HG03175 (cell line): ENCODE data around the gene CYP8B1.

ENCODE experiments used
- ATAC-seq: cut with Tn5 transposase; IDR thresholded peaks from one replicate; pipeline ENCODE4 v1.9.1; 2021; ENCODE audit warnings: mild to moderate bottlenecking, moderate library complexity; ENCODE audit not compliant: unreplicated experiment

CYP8B1 gene

DNA sequence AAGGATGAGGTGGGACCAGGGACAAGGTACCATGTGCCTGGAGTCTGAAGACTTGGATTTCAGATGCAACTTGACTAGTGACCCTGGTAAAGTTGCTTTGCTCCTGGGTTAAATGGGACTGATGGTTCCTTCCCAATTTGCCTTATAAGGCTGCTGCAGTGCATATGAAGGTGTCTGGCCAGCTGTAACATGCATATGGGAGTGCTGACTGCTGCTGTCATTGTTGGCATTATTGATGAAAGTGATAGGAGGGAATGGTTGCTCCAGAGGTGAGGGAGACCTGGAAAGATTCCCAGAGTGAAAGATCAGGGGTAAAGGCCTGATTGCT, 20.5 kb downstream of the CYP8B1 start:
- ATAC-seq = no peak

DNA sequence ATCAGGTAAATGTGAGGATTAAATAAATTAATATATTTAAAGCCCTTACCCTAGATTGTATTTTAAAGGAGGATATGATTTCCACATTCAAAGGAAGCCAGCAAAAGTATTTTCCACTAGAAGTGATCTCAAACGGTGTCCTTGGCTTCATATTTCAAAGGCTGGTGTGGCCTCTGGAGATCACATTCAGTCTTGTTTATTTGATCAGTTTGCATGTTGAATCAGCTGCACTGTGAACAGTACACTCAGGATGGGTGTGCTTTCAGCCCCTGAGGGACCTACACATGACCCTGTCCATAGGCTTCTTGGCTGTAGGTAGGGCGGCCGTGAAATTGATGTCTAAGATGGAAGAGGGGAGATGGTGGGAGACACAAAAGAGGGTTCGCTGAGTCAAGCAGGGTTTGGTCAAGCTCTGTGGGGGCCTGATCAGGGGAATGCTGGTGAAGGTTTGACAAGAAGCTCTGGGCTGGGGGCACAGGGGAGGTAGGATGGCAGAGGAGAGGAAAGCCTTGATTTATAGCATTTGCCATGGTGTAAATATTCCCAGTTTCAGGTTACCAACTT, 21.9 kb downstream of the CYP8B1 start:
- ATAC-seq = no peak

DNA sequence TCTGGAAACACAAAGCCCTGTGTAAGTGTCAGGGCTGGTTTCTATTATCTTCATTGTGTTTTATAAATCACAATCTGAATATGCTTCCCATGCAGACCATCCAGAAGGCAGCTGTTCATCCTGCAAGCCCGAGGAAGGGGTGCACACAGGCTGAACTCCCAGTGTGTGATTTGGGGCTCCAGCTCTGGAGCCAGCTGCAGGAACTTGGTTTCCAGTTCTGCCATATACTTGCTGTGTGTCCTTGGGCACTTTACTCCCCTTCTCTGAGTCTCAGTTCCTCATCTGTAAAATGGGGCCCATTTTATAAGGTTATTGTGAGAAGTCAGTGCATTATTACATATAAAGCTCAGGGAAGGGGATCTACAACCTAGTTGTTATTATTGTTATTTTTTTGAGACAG, 22.6 kb downstream of the CYP8B1 start:
- no peak for ATAC-seq

DNA sequence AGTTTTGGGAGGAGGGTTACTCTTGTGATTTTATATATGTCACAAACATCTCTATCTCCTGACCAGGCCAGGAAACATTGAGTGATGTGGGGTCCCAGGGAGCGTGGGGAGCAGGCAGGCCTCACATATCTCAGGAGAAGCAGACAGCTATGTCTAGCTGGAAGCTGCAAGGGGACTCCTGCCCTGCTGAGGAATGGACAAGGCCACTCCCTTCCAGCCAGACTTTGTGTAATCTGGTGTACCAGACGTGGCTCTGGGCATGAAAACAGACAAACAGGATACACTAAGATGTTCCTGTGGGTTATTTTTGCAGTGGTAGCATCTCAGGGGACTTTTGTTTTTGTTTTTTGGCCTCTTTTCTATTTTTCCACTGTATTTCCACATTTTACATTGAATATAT, 23.2 kb downstream of the CYP8B1 start:
- no peak for ATAC-seq

DNA sequence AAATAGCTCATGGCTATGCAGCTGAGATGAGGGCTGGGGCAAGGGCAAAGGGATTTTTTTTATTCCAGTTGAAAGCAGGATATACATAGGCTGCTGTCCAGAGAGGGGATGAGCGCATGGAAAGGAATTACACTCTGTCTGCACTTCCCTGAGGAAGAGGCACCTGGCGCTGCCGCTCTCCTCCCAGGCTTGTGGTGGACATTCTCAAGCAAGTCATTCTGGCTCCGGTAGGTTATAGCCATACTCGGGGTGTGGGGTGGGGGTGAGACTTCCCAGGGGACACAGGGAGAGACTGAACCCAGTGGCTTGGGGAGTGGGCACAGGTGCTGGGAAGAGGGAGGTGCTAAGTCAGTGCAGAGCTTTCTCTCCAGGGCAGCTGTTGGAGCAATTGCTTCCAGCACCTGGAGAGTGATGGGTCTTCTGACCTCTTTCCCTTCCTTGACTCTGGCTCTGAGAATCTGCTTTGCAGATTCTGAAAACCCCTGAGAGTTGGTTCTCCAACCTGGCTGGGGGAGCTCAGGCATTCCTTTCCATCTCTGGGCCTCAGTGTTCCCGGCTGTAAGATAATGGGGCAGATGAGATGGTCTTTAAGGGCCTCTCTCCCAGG, 24.3 kb downstream of the CYP8B1 start:
- ATAC-seq = no peak

DNA sequence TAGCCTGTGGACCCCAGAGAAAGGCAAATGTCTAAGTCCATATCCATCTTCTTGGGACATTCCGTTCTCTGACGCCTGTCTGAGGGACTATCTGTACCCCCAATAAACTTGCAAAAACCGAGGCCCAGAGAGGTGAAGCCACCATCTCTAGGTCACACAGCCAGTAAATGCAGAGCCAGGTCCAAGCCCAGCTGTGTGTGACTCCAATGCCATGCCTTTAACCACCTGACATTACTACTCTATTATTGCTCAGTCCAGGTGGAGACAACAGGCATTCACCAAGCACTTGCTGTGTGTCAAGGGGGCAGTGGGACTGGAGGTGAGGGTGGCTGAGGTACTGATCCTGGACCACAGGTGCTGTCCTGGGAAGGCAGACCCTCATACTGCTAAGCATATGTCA, 25.4 kb downstream of the CYP8B1 start:
- ATAC-seq = no peak

DNA sequence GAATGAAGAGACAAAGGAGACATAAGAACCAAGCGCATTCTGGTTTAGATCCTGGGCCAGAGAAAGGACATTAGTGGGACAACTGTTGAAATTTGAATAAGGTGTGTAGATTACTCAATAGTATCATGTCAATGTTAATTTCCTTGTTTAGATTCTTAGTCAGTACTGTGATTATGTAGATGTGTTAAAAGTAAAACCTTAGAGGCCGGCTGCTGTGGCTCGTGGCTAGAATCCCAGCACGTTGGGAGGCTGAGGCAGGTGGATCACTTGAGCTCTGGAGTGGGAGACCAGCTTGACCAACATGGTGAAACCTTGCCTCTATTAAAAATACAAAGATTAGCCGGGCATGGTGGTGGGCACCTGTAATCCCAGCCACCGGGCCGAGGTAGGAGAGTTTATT, 26.7 kb downstream of the CYP8B1 start:
- ATAC-seq = no peak

DNA sequence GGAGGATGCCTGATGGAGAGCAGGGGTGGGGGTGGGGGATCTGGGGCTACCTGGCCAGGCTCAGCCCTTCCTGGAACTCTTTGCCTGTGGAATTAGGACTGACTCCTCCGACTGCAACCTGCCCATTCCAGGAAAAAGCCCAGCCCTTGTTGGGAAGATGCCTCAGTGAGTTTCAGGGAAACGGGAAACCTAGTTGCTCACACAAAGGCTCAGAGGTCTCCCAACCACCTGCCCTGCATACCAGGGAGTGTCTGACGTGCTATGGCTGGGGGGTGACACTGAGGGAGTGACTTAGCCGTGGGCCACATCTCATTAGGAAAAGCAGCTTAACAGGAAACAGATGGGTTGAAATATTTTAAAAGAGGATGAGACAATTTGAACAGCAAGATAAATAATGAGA, 27.9 kb downstream of the CYP8B1 start:
- no peak for ATAC-seq

DNA sequence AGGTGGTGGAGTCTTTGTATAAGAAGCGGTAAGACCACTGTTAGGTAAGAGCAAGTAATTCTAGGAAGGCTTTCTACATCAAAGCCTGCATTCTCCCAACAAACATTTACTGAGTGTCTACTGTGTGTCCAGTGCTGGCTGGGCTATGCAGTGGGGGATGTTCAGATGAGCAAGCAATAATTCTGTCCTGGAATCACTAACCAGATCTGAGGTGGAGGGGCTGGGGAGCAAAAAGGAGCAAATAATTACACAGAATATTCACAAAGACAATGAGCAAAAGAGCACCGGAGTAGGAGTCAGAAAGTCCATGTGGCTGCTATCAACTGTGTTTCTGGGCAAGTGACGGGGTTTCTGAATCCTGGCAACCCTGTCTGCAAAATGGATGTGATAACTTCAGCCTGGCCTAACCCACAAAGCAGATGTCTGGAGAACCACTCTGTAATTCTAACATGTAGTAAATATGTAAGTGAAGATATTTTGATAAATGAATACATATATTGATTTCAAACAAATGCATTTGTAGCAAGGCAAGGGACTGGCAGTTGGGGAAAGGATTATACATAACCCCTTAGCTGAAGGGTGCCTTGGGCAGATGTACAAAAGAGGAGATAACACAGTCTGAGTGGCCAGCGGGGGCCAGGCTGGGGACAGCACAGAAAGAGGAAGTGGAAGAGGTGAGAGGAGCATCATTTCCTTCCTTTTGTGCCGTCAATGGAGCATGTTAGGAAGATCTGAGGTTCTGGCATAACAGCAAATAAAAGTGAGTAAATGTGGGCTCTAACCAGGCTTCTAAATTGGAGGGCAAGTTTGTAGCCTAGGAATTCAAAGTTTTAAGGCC, 28.8 kb downstream of the CYP8B1 start:
- ATAC-seq = peak; percentile 78

DNA sequence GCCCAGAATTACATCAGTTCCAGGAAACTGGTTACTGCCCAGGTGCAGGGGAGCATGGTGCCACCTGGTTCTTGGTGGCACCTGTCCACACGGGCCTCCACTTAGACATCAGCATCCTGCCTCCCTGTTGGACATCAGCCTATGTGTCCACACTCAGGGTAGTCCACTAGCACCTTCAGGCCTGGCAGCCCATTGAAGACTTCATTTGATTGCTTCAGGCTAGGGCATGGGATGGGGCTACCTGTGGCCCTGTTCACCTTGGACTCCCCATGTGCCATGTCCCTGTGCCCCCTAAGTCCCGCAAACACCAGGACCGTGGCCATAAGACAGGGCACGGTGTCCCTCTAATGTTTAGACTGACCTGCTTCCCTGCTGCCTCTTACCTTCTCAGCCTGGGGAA, 30.9 kb downstream of the CYP8B1 start:
- no peak for ATAC-seq

DNA sequence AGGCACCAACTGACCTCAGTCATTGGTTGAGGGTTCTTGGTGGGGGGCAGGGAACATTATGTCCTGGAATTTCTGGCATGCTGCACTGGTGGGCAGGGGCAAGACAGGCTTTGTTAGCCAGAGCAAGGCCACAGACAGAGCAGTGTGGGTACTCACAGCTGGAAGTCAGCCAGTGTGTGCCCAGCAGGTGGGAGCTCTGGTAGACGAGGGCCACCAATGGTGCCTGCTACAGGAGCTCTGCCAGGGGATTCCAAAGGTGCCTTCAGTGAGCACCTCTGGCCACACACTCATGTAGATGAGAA, 31.3 kb downstream of the CYP8B1 start:
- no peak for ATAC-seq

DNA sequence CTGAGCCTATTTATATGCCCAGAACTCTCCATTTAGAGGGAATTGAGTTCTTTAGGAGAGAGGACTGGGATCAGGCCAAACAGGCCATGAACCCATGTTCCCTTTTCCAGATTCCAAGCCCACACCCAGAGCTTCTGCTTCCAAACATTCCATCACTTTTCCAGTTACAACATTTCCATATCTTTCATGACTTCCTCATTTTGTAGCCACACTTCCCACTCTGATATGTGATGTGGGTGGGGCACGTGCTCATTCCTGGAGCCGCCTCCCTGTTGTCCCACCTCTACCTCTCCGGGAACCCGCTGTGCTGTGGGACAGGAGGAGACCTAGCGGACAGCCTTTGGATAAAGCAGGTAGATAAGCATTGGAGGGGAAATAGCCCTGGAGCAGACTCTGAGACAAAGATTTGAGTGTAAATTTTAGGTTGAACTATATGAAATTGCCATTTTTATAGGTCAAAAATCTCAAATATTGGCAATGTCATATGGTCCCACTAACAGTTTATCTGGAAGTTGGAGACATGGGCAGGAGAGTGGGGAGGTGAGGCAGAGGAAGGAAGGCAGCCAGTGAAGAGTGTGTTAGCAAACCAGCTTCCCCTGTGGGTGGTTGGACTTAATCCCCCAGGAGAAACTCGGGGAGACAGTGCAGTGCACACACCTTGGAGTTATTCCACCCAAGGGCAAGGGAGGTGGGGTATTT, 31.8 kb downstream of the CYP8B1 start:
- ATAC-seq = no peak

DNA sequence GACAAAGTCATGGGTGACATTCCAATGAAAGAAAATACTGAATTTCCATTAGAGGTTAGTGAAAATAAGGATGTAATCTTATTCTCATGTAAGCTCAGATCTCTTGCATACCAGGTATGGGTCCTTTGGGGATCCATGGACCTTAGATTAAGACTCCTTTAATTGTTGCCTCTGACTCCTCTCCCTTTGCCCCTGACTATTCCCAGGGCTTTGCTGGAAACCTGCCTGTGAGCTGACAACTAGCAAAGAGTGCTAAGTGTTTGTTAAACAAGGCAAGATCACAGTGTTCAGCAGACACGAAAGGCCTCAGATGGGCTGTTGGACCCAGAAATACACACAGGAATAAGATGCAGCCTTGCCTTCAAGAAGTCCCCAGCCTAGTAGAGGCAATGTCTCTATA, 34.3 kb downstream of the CYP8B1 start:
- no peak for ATAC-seq

DNA sequence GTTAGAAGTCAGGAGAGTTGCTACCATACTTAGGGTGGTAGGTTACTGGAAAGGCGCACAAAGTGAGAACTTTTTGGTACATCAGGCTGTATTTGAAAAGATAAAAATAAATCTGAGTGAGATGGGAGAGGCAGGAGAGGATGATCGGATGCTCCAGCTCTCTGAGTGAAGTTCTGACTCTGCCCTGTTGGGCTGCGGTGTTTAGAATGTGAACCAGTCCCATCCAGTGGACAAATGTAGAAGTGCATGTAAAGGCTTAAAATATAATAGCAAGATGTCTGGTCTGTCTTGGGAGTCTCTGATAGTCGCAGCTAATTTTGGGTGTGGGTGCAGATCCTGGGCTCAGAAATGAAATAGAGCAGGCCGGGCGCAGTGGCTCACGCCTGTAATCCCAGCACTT, 36.1 kb downstream of the CYP8B1 start:
- ATAC-seq = peak; percentile 99

DNA sequence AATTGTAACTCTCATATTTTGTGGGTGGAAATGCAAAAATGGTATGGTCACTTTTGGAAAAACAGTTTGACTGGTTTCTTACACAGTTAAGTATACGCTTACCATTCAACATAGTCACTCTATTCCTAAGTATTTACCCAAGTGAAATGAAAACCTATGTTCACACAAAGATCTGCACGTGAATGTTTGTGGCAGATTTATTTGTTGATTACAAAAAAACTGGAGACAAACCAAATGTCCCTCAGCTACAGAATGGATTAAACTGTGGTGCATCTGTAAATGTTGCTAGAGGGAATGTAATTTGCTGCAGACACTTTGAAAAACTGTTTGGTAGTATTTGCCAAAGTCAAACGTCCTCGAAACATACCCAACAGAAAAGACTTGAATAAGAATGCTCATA, 37.1 kb downstream of the CYP8B1 start:
- no peak for ATAC-seq

DNA sequence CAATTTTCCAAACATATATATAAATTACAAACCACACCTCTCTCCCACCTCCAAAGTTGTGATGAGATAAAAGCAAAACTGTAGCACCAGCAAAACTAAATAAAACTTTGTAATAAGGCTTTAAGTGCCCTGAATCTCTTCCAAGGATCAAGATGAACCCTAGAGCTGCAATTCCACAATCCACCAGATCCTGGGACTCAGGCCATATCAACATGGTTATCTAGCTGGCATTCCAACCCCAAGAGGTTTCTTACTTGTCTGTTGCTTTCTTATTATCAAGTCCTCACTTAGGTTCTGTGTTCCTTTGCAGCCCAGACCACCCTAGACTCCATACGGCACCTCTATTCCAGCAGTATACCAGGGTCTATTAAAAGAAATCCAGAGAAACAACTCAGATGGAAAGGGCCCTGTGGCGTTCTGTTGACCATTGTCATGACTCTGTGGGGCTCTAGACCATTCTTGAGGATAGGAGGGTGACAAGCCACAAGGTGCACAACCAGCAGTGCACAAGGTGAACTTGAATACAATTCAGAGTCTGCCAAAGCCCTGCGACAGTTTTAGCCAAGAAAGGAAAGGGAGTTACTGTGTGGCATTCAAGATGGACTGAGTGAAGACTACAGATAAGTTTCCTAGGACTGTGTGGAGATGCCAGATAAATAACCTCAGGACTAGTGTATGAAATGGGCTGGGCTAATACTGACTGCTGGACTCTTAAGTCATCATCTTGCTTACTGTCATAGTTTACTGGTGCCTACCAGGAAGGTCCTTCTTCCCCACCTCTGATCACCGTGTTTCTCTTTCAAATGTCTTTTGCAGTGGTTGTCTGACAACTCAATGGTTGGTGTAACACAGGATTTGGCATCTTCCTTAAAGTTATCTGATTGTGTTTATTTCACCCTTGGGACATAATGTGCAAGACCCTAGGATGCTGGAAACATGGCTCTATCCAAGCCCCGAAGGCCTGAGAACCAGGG, 39.2 kb downstream of the CYP8B1 start:
- ATAC-seq = no peak

DNA sequence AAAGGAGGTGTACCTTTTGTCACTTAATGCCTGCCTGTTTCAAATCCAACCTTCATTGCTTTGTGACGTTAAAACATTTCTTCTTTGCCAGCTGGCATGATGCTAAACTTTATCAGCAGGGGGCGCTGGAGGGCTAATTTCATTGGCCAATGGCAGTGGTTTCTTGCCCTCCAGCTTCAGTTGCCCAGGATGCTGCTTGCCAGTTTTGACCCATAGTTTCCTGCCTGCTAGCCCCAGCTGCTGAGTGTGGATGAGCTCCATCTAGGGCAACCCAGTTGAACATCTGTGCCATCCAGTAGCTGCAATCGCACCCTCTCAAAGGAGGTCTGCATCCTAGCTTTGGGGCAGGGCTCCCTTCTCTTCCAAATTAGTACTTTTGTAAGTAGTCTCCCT, 44.4 kb downstream of the CYP8B1 start:
- ATAC-seq = peak; percentile 70

DNA sequence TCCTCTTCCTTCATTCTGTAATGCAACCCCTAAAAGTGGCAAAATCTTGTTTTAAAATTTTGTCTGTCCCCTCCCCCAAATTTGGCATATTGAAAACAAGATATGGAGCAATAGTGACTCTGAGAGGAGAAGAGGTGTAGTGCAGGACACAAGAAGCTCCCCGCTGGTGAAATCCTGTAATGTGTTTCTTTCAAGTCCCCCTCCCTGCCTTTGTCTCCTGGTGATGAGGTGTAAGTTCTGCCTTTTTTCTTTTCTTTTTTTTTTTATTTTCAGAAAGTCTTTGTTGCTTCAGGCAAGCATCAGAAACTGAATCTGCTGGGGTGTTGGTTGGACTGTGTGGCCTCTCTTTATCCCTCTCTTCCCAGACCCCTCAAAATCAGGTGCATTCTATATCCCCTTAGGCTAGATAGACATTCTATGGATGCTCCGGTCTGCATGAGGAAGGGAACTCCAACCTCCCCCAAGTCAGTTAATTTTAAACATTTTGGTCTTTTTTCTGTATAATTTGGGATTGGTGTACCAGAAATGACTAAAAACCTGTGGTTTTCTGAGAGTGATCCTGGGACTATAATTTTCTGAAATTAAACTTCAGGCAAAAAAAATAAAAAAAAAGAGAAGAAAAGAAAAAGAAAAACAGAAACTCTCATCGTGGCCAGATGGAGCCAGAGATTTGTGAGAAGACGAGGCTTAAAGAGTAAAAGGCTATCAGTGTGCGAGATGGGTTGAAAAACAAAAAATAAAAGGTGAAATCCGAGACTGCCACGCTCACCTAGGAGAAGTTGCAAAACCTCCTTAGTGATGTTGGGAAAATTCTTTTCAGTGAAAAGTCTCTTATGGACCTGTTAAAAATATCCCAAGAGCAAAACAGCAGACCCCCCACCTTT, 45.0 kb downstream of the CYP8B1 start:
- no peak for ATAC-seq

DNA sequence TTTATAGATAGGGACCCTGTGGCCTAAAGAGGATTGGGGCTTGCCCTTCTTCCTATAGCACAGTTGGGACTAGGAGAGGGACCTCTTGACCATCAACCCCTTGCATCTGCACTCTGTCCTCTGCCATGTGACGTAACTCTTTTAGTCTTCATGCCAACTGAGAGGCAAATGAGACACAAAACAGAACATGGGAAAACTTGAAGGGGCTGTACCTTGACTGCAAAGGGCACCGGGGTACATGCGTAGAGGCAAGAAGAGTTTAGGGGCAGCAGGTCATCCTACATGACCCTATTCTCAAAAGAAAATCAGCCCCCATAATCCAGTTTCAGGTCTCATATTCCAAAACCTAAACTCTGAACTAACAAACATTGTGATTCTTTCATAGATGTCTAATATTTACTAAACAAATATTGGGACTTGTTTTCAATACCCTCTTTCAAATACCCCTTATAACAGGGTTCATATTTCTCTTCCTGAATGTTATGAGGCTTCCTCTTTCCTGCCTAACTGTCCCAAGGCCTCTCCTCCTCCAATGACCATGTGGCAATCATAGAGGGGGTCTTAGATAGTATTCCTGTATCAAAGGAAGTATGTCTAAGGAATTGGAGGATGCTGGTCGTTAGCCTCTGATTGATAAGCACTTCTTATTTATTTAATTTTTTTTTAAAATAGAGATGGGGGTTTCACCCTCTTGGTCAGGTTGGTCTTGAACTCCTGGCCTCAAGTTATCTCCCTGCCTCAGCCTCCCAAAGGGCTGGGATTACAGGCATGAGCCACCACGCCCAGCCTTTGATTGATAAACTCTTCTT, 45.8 kb downstream of the CYP8B1 start:
- no peak for ATAC-seq
